ENCODE results near the gene DIPK1B. TPM values are rescaled to one million over a fixed set of nuclear protein-coding genes. Genes with fewer than 3 reads are reported as not detected.

The DIPK1B gene
- total and polyA plus RNA-seq, 10 of the 15 experiments (the other 5 are each of a cell fraction or from before 2014, with no cell fraction given), result 0.08 to 0.28 (median 0.13) TPM; not detected in 3

DNA sequence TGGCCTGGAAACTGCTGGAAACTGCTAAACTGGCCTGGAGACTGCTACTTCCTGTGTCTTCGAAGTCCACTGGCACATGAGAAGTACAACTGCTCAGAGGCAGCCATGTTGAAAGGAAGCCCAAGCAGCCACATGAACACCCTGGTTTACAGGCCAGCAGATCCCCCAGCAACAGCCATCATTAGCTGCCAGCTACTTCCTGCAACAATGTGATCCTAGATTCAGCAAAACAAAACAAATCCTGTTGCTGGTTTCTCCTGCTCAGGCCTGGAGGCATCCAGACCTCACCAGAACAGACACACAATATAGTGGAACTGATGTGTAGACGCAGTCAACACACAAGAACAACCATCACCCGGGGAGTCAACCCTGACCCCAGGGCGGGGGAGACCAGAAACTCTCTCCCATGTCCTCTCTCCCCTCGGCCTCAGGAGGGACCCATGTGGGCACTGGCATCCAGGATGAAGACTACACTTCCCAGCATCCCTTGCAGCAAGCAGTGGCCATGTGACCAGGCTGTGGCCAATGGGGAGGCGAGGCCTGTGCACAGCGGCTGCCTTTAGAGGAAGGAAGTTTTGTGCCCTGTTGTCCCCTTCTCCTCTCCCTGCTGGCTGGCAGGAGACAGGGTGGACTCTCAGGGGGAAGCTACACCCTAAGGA lies 61.1 kb downstream of the DIPK1B start (continued):
- TF ChIP-seq USF1 (IDR thresholded peaks at IDR 0.05; ENCODE audit: borderline replicate concordance, extremely low read length, insufficient read depth, low read depth, low read length) (peak; percentile 94), YBX1 (IDR thresholded peaks at IDR 0.05) (no peak), NR2C1 (IDR thresholded peaks at IDR 0.05) (no peak), YY1 (IDR thresholded peaks at IDR 0.05; ENCODE audit: low read depth, low read length) (peak; percentile 86), ZZZ3 (IDR thresholded peaks at IDR 0.05; ENCODE audit: control insufficient read depth, insufficient read length, low read depth) (no peak), STAT3 (IDR thresholded peaks at IDR 0.05; ENCODE audit: low read depth, low read length) (no peak), SP1 (IDR thresholded peaks at IDR 0.05; ENCODE audit: low read depth, low read length) (no peak), HCFC1 (IDR thresholded peaks at IDR 0.05; ENCODE audit: low read length) (peak; percentile 71), TAF1 (IDR thresholded peaks at IDR 0.05; ENCODE audit: borderline replicate concordance, low read depth, low read length) (no peak), MEF2B (IDR thresholded peaks at IDR 0.05; ENCODE audit: partially characterized antibody, poor library complexity, severe bottlenecking) (no peak), CBX5 (IDR thresholded peaks at IDR 0.05; ENCODE audit: low read depth) (0 out of 2 replicates have a peak, but pooled peaks have one; percentile 24), SMAD5 (IDR thresholded peaks at IDR 0.05; ENCODE audit: low read depth) (no peak), PAX5 (IDR thresholded peaks at IDR 0.05; ENCODE audit: borderline replicate concordance, low read depth, low read length) (no peak), KDM1A (IDR thresholded peaks at IDR 0.05; ENCODE audit: borderline replicate concordance) (no peak), SIX5 (IDR thresholded peaks at IDR 0.05; ENCODE audit: low read depth, low read length, severe bottlenecking) (peak; percentile 72), PKNOX1 (IDR thresholded peaks at IDR 0.05) (no peak), NRF1 (conservative IDR thresholded peaks at IDR 0.05; ENCODE audit: low read depth, low read length) (no peak), ZNF274 (IDR thresholded peaks at IDR 0.05; ENCODE audit: insufficient read depth, insufficient read length) (no peak), NFYB (IDR thresholded peaks at IDR 0.05; ENCODE audit: insufficient read depth, low read depth, low read length) (peak; percentile 88)
- TF ChIP-seq, protein P1, sequence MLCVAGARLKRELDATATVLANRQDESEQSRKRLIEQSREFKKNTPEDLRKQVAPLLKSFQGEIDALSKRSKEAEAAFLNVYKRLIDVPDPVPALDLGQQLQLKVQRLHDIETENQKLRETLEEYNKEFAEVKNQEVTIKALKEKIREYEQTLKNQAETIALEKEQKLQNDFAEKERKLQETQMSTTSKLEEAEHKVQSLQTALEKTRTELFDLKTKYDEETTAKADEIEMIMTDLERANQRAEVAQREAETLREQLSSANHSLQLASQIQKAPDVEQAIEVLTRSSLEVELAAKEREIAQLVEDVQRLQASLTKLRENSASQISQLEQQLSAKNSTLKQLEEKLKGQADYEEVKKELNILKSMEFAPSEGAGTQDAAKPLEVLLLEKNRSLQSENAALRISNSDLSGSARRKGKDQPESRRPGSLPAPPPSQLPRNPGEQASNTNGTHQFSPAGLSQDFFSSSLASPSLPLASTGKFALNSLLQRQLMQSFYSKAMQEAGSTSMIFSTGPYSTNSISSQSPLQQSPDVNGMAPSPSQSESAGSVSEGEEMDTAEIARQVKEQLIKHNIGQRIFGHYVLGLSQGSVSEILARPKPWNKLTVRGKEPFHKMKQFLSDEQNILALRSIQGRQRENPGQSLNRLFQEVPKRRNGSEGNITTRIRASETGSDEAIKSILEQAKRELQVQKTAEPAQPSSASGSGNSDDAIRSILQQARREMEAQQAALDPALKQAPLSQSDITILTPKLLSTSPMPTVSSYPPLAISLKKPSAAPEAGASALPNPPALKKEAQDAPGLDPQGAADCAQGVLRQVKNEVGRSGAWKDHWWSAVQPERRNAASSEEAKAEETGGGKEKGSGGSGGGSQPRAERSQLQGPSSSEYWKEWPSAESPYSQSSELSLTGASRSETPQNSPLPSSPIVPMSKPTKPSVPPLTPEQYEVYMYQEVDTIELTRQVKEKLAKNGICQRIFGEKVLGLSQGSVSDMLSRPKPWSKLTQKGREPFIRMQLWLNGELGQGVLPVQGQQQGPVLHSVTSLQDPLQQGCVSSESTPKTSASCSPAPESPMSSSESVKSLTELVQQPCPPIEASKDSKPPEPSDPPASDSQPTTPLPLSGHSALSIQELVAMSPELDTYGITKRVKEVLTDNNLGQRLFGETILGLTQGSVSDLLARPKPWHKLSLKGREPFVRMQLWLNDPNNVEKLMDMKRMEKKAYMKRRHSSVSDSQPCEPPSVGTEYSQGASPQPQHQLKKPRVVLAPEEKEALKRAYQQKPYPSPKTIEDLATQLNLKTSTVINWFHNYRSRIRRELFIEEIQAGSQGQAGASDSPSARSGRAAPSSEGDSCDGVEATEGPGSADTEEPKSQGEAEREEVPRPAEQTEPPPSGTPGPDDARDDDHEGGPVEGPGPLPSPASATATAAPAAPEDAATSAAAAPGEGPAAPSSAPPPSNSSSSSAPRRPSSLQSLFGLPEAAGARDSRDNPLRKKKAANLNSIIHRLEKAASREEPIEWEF (IDR thresholded peaks at IDR 0.05; ENCODE audit: insufficient replicate concordance, low read depth, low read length), result no peak
- TF ChIP-seq, protein P2, sequence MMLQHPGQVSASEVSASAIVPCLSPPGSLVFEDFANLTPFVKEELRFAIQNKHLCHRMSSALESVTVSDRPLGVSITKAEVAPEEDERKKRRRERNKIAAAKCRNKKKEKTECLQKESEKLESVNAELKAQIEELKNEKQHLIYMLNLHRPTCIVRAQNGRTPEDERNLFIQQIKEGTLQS (IDR thresholded peaks at IDR 0.05; ENCODE audit: borderline replicate concordance, extremely low read depth, low read depth, low read length), result peak; percentile 70; the same call in 1 of the 2 replicates

All from GM12878 (cell line).